Measurements from ENCODE around the gene COMT. TPM values are rescaled to one million over a fixed set of nuclear protein-coding genes. Genes with fewer than 3 reads are reported as not detected.

The COMT gene
- polyA plus RNA-seq, 1 experiment = 79.4 TPM

DNA sequence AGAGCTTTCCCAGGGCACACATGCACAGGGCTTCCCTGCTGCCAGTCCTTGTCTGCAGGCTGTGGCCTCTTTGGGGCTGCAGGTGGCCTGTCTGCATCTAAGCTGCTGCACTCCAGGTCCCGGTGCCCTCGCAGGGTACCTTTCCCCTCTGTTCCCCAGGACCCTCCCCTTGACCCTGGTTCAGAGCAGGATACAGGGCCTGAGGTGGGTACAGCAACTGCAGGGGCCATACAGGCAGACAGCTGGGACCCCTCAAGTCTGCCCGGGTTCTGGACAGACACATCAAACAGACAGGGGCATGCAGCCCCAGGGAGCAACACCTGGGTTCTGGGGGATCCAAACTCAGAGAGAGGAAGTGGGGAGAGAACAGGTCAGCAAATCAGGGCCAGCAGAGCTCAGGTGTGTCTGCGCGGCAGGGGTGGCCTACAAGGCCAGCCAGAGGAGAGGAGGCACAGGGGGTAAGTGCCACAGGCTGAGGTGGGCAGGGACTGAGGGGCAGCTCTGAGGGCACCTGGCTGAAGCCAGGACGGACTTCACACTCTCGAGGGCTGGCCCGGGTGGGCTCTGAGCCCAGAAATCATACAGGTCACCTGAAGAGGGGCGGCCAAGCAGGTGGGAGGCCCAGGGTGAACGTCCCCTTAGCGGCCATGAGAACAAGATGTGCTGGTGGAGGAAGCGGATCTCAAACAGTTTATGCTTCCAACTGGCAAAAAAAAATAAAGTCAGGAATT, 29.9 kb upstream of the COMT start:
- H3K4me3 ChIP-seq (ENCODE audit: low read depth, low read length) = no peak overlapping the region
- CTCF ChIA-PET = interaction anchor here (3.0 kb wide), 1 partner anchor 180 kb away, joined by 133 read pairs; no protein-coding TSS in a partner anchor
- TF ChIP-seq, protein P1, sequence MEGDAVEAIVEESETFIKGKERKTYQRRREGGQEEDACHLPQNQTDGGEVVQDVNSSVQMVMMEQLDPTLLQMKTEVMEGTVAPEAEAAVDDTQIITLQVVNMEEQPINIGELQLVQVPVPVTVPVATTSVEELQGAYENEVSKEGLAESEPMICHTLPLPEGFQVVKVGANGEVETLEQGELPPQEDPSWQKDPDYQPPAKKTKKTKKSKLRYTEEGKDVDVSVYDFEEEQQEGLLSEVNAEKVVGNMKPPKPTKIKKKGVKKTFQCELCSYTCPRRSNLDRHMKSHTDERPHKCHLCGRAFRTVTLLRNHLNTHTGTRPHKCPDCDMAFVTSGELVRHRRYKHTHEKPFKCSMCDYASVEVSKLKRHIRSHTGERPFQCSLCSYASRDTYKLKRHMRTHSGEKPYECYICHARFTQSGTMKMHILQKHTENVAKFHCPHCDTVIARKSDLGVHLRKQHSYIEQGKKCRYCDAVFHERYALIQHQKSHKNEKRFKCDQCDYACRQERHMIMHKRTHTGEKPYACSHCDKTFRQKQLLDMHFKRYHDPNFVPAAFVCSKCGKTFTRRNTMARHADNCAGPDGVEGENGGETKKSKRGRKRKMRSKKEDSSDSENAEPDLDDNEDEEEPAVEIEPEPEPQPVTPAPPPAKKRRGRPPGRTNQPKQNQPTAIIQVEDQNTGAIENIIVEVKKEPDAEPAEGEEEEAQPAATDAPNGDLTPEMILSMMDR (IDR thresholded peaks at IDR 0.05; ENCODE audit: low read depth, low read length) = no peak
- no peaks in the 10 kb centered on the region for H3K27me3 ChIP-seq (ENCODE audit: control insufficient read depth, insufficient read depth, low read length)
- H3K27ac ChIP-seq (ENCODE audit: low read depth, low read length) = no peak overlapping the region
- H3K9me3 ChIP-seq (ENCODE audit: control insufficient read depth, insufficient read depth, low read length) = no peaks in the 10 kb centered on the region; the same call in 1 of the 2 replicates
- no peak for DNase-seq (ENCODE audit: low read depth, low spot score)
- POLR2A ChIA-PET = no interaction called here

- H3K9me3 ChIP-seq (ENCODE audit: control insufficient read depth, insufficient read depth, low read length) = no peaks in the 10 kb centered on the region; the same call in 1 of the 2 replicates
- H3K27ac ChIP-seq (ENCODE audit: low read depth, low read length) = no peak overlapping the region
- no peaks in the 10 kb centered on the region for H3K27me3 ChIP-seq (ENCODE audit: control insufficient read depth, insufficient read depth, low read length)
- ChIA-PET CTCF (interaction anchor here (2.0 to 3.0 kb wide), 2 partner anchors 181 to 182 kb away, joined by 39 to 133 read pairs; no protein-coding TSS in a partner anchor), POLR2A (no interaction called here)
- H3K4me3 ChIP-seq (ENCODE audit: low read depth, low read length) = no peak overlapping the region
- DNase-seq (ENCODE audit: low read depth, low spot score) = no peak
- TF ChIP-seq, protein P1 (IDR thresholded peaks at IDR 0.05; ENCODE audit: low read depth, low read length) = no peak
Measured at GRCh38 chr22:19912271-19912999, 29.1 kb upstream of the COMT start.

GRCh38 chr22:19913337-19913936, 28.1 kb upstream of the COMT start:
- Histone ChIP-seq H3K9me3 (ENCODE audit: control insufficient read depth, insufficient read depth, low read length) (no peaks in the 10 kb centered on the region; the same call in 1 of the 2 replicates), H3K27ac (ENCODE audit: low read depth, low read length) (no peak overlapping the region), H3K27me3 (ENCODE audit: control insufficient read depth, insufficient read depth, low read length) (no peaks in the 10 kb centered on the region), H3K4me3 (ENCODE audit: low read depth, low read length) (no peak overlapping the region)
- TF ChIP-seq, protein P1 (IDR thresholded peaks at IDR 0.05; ENCODE audit: low read depth, low read length) = no peak
- ChIA-PET POLR2A (no interaction called here), CTCF (interaction anchor here (0.5 to 2.0 kb wide), 3 partner anchors 120 to 769 kb away, joined by 3 to 39 read pairs (median 3); partner anchors contain the start of gene ESS2)
- no peak for DNase-seq (ENCODE audit: low read depth, low spot score)

DNA sequence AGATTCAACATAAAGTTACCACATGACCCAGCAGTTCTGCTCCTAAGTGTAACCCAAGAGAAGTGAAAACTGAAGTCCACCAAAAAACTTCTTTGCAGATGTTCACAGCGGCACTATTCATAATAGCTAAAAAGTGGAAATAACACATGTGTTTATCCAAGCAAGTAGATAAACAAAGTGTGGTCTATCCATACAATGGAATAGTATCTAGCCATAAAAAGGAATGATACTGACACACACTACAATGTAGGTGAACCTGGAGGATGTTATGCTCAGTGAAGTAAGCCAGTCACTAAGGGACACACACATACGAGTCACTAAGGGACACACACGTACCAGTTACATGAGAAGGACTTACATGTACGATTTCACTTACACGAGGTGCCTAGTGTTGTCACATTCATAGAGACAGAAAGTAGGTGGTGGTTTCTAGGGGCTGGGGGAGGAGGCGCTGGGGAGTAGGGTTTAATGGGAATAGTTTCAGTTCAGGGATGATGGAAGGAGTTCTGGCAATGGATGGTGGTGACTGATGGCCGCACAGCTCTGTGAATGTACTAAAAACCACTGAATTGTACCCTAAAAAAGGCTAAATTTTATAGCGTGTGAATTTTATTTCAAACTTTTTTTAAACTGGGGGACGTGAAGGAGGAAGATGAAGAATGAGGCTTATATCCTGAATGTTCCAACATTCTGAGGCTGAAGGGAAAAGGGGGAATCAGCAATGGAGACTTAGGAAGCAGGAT, 27.2 kb upstream of the COMT start:
- TF ChIP-seq, protein P1 (IDR thresholded peaks at IDR 0.05; ENCODE audit: low read depth, low read length) = no peak
- Histone ChIP-seq H3K4me3 (ENCODE audit: low read depth, low read length) (no peak overlapping the region), H3K9me3 (ENCODE audit: control insufficient read depth, insufficient read depth, low read length) (no peaks in the 10 kb centered on the region; the same call in 1 of the 2 replicates), H3K27me3 (ENCODE audit: control insufficient read depth, insufficient read depth, low read length) (no peaks in the 10 kb centered on the region), H3K27ac (ENCODE audit: low read depth, low read length) (no peak overlapping the region)
- ChIA-PET CTCF (interaction anchor here (0.7 to 2.0 kb wide), 2 partner anchors 184 to 770 kb away, joined by 3 to 39 read pairs; partner anchors contain the start of gene ESS2), POLR2A (no interaction called here)
- no peak for DNase-seq (ENCODE audit: low read depth, low spot score)
